ENCODE measurements around the gene BRPF1. TPM values are rescaled to one million over a fixed set of nuclear protein-coding genes. Genes with fewer than 3 reads are reported as not detected.

Gene BRPF1
- 15.7 and 17.3 TPM in 2 replicates for total RNA-seq
- 11.1 and 11.4 TPM in 2 replicates for polyA plus RNA-seq

- H3K27ac ChIP-seq: peak within 1 kb of the TSS; percentile 100
- peaks cover 7% of the 10 kb centered on the region for H3K36me3 ChIP-seq
- peak; percentile 100 for DNase-seq (ENCODE audit: low read depth in 1 of 2, low spot score in 1 of 2)
- H3K9me3 ChIP-seq (ENCODE audit: low read depth): no peaks in the 10 kb centered on the region
- no peak for TF ChIP-seq CTCF (IDR thresholded peaks at IDR 0.05; ENCODE audit: low read depth, low read length)
- H3K4me1 ChIP-seq (ENCODE audit: low read depth): peaks cover 11% of the 10 kb centered on the region
- H3K27me3 ChIP-seq: no peaks in the 10 kb centered on the region
- H3K4me3 ChIP-seq: peak within 1 kb of the TSS; percentile 99
Measured at GRCh38 chr3:9731206-9732079, at the start of gene BRPF1. TSS of gene BRPF1 (plus strand) at chr3:9731735. CDS start at chr3:9734141, 2,406 bp downstream.

GRCh38 chr3:9682096-9682495 lies 49.4 kb upstream of the BRPF1 start:
- Histone ChIP-seq H3K27ac (no peak overlapping the region), H3K36me3 (peaks cover 28% of the 10 kb centered on the region), H3K4me3 (no peak overlapping the region), H3K4me1 (ENCODE audit: low read depth) (no peaks in the 10 kb centered on the region), H3K9me3 (ENCODE audit: low read depth) (no peaks in the 10 kb centered on the region), H3K27me3 (no peaks in the 10 kb centered on the region)
- DNase-seq (ENCODE audit: low read depth in 1 of 2, low spot score in 1 of 2): no peak
- TF ChIP-seq CTCF (IDR thresholded peaks at IDR 0.05; ENCODE audit: low read depth, low read length): no peak

GRCh38 chr3:9683426-9683825 lies 48.1 kb upstream of the BRPF1 start:
- no peak for DNase-seq (ENCODE audit: low read depth in 1 of 2, low spot score in 1 of 2)
- no peak for TF ChIP-seq CTCF (IDR thresholded peaks at IDR 0.05; ENCODE audit: low read depth, low read length)
- no peaks in the 10 kb centered on the region for H3K4me1 ChIP-seq (ENCODE audit: low read depth)
- no peak overlapping the region for H3K27ac ChIP-seq
- no peaks in the 10 kb centered on the region for H3K27me3 ChIP-seq
- peaks cover 18% of the 10 kb centered on the region for H3K36me3 ChIP-seq
- no peak overlapping the region for H3K4me3 ChIP-seq
- no peaks in the 10 kb centered on the region for H3K9me3 ChIP-seq (ENCODE audit: low read depth)

- H3K27me3 ChIP-seq: no peaks in the 10 kb centered on the region
- no peaks in the 10 kb centered on the region for H3K9me3 ChIP-seq (ENCODE audit: low read depth)
- DNase-seq (ENCODE audit: low read depth in 1 of 2, low spot score in 1 of 2): no peak
- H3K4me1 ChIP-seq (ENCODE audit: low read depth): no peaks in the 10 kb centered on the region
- peaks cover 13% of the 10 kb centered on the region for H3K36me3 ChIP-seq
- H3K27ac ChIP-seq: no peak overlapping the region
- no peak overlapping the region for H3K4me3 ChIP-seq
- no peak for TF ChIP-seq CTCF (IDR thresholded peaks at IDR 0.05; ENCODE audit: low read depth, low read length)
Measured at GRCh38 chr3:9685216-9686049, 46.1 kb upstream of the BRPF1 start.

GRCh38 chr3:9686050-9686550 lies 45.4 kb upstream of the BRPF1 start:
- H3K36me3 ChIP-seq: peaks cover 13% of the 10 kb centered on the region
- no peaks in the 10 kb centered on the region for H3K27me3 ChIP-seq
- no peaks in the 10 kb centered on the region for H3K9me3 ChIP-seq (ENCODE audit: low read depth)
- H3K27ac ChIP-seq: no peak overlapping the region
- no peaks in the 10 kb centered on the region for H3K4me1 ChIP-seq (ENCODE audit: low read depth)
- DNase-seq (ENCODE audit: low read depth in 1 of 2, low spot score in 1 of 2): no peak
- TF ChIP-seq CTCF (IDR thresholded peaks at IDR 0.05; ENCODE audit: low read depth, low read length): no peak
- H3K4me3 ChIP-seq: no peak overlapping the region
